ENCODE measurements around the gene UBE2G2. TPM values are rescaled to one million over a fixed set of nuclear protein-coding genes. Genes with fewer than 3 reads are reported as not detected.

The UBE2G2 gene
- polyA plus RNA-seq, 1 donor from 2014 or later: 127 TPM

GRCh38 chr21:44749116-44749758, 52.4 kb downstream of the UBE2G2 start:
- H3K9me3 ChIP-seq (ENCODE audit: low read length): no peaks in the 10 kb centered on the region
- H4K20me1 ChIP-seq (ENCODE audit: insufficient read depth): no peaks in the 10 kb centered on the region
- H3K36me3 ChIP-seq (ENCODE audit: insufficient read depth, low read length): no peaks in the 10 kb centered on the region
- H3K9ac ChIP-seq (ENCODE audit: low read length): no peak overlapping the region
- no peaks in the 10 kb centered on the region for H3F3A ChIP-seq (ENCODE audit: insufficient read depth, low read length, poor library complexity, severe bottlenecking)
- no peaks in the 10 kb centered on the region for H3K79me2 ChIP-seq (replicated peaks; ENCODE audit: insufficient read depth, low read length)
- no peak overlapping the region for H3K27ac ChIP-seq (ENCODE audit: low read length)
- TF ChIP-seq MXI1 (conservative IDR thresholded peaks at IDR 0.05; ENCODE audit: poor library complexity, severe bottlenecking) (no peak), EP300 (conservative IDR thresholded peaks at IDR 0.05; ENCODE audit: poor library complexity, severe bottlenecking) (no peak), RAD21 (conservative IDR thresholded peaks at IDR 0.05) (no peak), EZH2 (IDR thresholded peaks at IDR 0.05; ENCODE audit: borderline replicate concordance, insufficient read depth, low read length, poor library complexity, severe bottlenecking) (no peak), SMC3 (conservative IDR thresholded peaks at IDR 0.05; ENCODE audit: poor library complexity) (no peak), POLR2AphosphoS5 (IDR thresholded peaks at IDR 0.05) (no peak)
- TF ChIP-seq, protein P1, sequence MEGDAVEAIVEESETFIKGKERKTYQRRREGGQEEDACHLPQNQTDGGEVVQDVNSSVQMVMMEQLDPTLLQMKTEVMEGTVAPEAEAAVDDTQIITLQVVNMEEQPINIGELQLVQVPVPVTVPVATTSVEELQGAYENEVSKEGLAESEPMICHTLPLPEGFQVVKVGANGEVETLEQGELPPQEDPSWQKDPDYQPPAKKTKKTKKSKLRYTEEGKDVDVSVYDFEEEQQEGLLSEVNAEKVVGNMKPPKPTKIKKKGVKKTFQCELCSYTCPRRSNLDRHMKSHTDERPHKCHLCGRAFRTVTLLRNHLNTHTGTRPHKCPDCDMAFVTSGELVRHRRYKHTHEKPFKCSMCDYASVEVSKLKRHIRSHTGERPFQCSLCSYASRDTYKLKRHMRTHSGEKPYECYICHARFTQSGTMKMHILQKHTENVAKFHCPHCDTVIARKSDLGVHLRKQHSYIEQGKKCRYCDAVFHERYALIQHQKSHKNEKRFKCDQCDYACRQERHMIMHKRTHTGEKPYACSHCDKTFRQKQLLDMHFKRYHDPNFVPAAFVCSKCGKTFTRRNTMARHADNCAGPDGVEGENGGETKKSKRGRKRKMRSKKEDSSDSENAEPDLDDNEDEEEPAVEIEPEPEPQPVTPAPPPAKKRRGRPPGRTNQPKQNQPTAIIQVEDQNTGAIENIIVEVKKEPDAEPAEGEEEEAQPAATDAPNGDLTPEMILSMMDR (IDR thresholded peaks at IDR 0.05; ENCODE audit: poor library complexity, severe bottlenecking): no peak
- H3K4me2 ChIP-seq (ENCODE audit: low read length): no peak overlapping the region
- no peak overlapping the region for H3K4me3 ChIP-seq (ENCODE audit: low read length)
- H2AFZ ChIP-seq (ENCODE audit: low read depth, low read length): no peak overlapping the region
- H3K27me3 ChIP-seq (ENCODE audit: insufficient read depth, low read depth, low read length): no peaks in the 10 kb centered on the region
- no peaks in the 10 kb centered on the region for H3K9me2 ChIP-seq (ENCODE audit: insufficient read depth, low read length)

DNA sequence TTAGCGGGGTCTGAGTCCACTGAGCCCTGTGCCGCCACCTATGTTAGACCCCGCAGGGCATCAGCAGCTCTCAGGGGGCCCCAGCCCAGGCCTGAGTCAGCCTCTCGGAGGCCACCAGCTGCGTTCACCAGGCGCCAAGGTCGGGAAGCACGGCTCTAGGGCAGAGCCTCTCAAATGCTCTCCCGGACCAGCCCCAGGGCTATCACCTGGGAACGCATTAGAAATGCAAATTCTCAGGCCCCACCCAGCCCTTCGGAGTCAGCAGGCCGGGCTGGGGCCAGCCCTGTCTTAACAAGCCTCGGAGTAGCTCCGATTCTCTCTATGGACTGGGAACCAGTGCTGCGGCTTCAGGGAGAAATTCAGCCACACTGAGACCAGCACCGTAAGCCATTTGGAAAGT, 53.0 kb downstream of the UBE2G2 start:
- H3K9me3 ChIP-seq (ENCODE audit: low read length): no peaks in the 10 kb centered on the region
- H3K27ac ChIP-seq (ENCODE audit: low read length): no peak overlapping the region
- H3K4me2 ChIP-seq (ENCODE audit: low read length): no peak overlapping the region
- H2AFZ ChIP-seq (ENCODE audit: low read depth, low read length): no peak overlapping the region
- no peaks in the 10 kb centered on the region for H4K20me1 ChIP-seq (ENCODE audit: insufficient read depth)
- no peaks in the 10 kb centered on the region for H3K79me2 ChIP-seq (replicated peaks; ENCODE audit: insufficient read depth, low read length)
- no peak for TF ChIP-seq SMC3 (conservative IDR thresholded peaks at IDR 0.05; ENCODE audit: poor library complexity)
- no peak for TF ChIP-seq POLR2AphosphoS5 (IDR thresholded peaks at IDR 0.05)
- TF ChIP-seq, protein P2, sequence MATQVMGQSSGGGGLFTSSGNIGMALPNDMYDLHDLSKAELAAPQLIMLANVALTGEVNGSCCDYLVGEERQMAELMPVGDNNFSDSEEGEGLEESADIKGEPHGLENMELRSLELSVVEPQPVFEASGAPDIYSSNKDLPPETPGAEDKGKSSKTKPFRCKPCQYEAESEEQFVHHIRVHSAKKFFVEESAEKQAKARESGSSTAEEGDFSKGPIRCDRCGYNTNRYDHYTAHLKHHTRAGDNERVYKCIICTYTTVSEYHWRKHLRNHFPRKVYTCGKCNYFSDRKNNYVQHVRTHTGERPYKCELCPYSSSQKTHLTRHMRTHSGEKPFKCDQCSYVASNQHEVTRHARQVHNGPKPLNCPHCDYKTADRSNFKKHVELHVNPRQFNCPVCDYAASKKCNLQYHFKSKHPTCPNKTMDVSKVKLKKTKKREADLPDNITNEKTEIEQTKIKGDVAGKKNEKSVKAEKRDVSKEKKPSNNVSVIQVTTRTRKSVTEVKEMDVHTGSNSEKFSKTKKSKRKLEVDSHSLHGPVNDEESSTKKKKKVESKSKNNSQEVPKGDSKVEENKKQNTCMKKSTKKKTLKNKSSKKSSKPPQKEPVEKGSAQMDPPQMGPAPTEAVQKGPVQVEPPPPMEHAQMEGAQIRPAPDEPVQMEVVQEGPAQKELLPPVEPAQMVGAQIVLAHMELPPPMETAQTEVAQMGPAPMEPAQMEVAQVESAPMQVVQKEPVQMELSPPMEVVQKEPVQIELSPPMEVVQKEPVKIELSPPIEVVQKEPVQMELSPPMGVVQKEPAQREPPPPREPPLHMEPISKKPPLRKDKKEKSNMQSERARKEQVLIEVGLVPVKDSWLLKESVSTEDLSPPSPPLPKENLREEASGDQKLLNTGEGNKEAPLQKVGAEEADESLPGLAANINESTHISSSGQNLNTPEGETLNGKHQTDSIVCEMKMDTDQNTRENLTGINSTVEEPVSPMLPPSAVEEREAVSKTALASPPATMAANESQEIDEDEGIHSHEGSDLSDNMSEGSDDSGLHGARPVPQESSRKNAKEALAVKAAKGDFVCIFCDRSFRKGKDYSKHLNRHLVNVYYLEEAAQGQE (IDR thresholded peaks at IDR 0.05; ENCODE audit: borderline replicate concordance): no peak
- no peak for TF ChIP-seq TAF1 (IDR thresholded peaks at IDR 0.05; ENCODE audit: low read depth)
- no peak for TF ChIP-seq EZH2 (IDR thresholded peaks at IDR 0.05; ENCODE audit: borderline replicate concordance, insufficient read depth, low read length, poor library complexity, severe bottlenecking)
- no peak for TF ChIP-seq MXI1 (conservative IDR thresholded peaks at IDR 0.05; ENCODE audit: poor library complexity, severe bottlenecking)
- TF ChIP-seq RAD21 (conservative IDR thresholded peaks at IDR 0.05): no peak
- TF ChIP-seq, protein P1 (IDR thresholded peaks at IDR 0.05; ENCODE audit: poor library complexity, severe bottlenecking): no peak
- no peak for TF ChIP-seq EP300 (conservative IDR thresholded peaks at IDR 0.05; ENCODE audit: poor library complexity, severe bottlenecking)
- H3K9me2 ChIP-seq (ENCODE audit: insufficient read depth, low read length): no peaks in the 10 kb centered on the region
- no peak overlapping the region for H3K9ac ChIP-seq (ENCODE audit: low read length)
- no peaks in the 10 kb centered on the region for H3K27me3 ChIP-seq (ENCODE audit: insufficient read depth, low read depth, low read length)
- no peaks in the 10 kb centered on the region for H3F3A ChIP-seq (ENCODE audit: insufficient read depth, low read length, poor library complexity, severe bottlenecking)
- H3K4me3 ChIP-seq (ENCODE audit: low read length): no peak overlapping the region
- H3K36me3 ChIP-seq (ENCODE audit: insufficient read depth, low read length): no peaks in the 10 kb centered on the region

Data from neural cell (in vitro differentiated cells).